CD4-positive, alpha-beta T cell treated with Interleukin-17A for 1 hour (primary cell): ENCODE measurements around the gene CHP2.
A peak's percentile ranks its signal among the peaks of the same experiment; 100 is the strongest.
"Not testable (repeated sequence)": the region's sequence is repeated elsewhere in the genome, so short reads cannot be mapped to it uniquely, and the experiment has no call there.

Experiments used
- DNase-seq: peaks from one replicate; pipeline ENCODE4 v3.0.0-alpha.2; 2020

CHP2 gene

DNA sequence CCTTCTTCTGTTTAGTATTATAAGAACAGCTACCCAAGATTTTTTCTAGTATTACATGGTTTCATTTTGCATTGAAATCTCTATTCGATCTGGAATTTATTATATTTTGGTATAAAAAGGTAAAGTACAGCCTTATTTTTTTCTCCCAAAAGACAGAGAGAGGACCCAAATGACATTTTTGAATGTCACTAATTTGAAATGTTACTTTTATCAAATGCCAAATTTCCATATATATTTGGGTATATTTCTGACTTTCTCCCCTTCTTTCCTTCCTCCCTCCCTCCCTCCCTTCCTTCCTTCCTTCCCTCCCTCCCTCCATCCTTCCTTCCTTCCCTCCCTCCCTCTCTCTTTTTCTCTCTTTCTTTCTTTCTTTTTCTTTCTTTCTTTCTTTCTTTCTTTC, 6.2 kb upstream of the CHP2 start:
- DNase-seq: no peak

DNA sequence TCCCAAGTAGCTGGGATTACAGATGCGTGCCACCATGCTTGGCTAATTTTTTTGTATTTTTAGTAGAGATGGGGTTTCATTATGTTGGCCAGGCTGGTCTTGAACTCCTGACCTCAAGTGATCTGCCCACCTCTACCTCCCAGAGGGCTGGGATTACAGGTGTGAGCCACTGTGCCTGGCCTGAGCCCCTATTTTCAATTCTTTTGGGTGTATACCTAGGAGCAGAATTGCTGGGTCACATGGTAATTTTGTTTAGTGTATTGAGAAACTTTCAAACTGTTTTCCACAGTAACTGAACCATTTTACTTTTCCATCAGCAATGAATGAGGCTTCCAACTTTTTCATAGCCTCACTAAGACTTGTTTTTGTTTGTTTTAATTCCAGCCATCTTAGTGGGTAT, 3.8 kb upstream of the CHP2 start:
- not testable (repeated sequence) for DNase-seq

DNA sequence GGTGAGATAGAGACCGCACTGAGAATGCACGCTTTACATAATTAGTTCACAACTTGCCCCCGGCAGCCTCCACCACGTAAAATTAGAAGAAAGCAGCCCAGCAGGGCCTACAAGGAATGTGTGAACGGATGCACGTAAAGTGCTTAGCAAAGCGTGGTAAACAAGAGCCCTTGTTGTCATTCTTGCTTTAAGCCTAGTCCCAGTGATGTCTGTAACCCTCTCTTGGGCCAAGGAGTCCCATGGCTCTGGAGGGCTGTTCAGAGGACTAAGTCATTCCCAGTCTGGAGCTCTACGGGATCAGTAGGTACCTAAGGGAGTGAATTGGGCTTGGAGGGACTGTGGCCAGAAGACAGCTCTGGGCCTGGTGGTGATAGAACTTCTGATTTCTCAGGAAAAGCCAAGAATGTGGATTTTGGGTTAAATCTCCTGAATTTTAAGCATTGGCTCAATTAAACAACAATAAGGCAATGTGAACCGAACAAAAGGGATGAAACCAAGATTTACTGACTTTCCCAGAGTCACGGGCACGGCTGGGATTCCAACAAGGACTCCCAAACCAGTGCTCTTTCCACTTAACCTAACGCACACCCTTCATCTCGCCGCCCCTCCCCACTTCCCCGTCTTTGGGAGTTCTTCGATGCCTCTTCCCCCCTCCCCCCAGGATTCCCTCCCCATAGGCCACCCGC, 775 bp upstream of the CHP2 start:
- DNase-seq: no peak

DNA sequence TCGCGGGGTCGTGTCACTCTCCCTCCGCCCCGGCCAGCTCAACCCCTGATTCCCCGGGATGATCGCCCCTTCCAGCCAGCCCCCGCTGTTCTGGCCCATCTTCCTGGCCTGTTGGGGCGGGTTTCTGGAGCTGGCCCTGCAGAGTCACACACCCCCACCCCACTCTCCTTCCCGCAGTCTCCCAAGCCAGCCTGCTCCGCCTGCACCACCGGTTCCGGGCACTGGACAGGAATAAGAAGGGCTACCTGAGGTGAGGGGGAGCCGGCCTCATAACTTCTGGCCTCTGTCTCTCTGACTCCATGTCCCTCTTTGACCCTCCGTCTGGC, 621 bp downstream of the CHP2 start:
- DNase-seq: no peak

DNA sequence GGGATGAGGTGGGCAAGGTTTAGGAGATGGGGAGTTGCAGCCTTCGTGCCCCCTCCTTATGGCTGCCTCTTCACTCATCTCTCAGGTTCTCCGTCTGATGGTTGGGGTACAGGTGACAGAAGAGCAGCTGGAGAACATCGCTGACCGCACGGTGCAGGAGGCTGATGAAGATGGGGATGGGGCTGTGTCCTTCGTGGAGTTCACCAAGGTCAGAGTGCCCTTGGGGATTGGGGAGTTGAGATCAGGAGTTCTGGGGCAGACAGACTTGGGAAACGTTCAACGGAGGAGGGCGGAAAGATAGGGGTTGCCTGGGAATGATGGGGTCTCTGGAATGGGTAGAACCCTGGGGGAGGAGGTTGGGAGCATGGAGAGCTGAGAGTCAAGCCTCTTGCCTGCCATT, 2.3 kb downstream of the CHP2 start:
- DNase-seq: no peak

DNA sequence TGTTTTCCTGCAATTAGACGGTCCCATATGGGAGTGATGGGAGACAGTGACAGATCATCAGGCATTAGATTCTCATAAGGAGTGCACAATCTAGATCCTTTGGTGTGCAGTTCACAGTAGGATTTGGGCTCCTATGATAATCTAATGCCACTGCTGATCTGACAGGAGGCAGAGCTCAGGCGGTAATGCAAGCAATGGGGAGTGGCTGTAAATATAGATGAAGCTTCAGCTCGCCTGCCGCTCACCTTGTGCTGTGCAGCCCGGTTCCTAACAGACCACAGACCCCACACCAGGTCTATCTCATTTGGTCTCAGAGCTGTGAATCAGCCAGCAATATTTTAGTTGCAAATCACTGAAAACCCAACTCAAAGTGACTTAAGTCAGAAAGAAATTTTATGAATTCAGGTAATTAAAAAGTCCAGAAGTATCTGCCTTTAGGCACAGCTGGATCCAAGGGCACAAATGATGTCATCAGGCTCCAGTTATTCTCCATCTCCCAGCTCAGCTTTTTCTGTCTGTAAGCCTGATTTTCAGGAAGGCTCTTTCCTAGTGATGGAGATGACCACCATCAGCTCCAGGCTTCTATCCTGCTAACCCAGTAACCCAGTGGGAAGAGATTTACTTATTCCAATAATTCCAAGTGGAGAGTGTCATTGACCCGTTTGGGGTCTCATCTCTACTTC, 3.3 kb downstream of the CHP2 start:
- DNase-seq: no peak

DNA sequence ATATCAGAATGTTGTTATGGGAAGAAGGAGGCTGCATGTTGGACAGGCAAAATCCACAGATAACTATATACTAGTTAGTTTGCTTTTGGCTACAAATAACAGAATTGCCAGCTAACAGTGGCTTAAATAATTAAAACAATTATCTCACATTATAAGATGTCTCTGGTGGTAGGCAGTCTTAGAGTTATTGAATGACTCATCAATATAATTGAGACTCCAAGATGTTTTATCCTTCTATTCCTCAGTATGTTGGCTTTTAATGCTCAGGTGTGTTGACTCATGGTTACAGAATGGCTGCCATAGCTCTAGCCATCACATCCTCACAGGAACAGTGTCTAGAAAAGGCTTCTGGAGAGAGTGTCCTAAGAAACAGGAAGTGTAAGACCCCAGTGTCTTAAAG, 11.1 kb downstream of the CHP2 start:
- no peak for DNase-seq

DNA sequence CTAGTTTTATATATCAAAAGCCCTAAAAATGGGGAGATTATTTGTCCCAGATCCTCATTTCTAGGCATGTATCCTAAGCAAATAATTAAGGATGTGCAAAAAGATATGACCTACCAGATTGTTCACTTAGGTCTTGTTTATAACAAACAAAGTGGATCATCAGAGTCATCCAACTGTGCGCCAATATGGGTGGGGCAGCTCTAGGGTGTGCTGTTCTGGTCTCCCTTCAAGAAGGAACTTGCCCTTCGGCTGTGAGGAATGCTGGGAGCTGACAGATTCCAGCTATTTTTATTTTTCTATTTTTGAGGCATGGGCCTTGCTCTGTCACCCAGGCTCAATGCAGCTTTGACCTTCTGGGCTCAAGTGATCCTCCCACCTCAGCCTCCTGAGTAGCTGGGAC, 13.8 kb downstream of the CHP2 start:
- DNase-seq: no peak

DNA sequence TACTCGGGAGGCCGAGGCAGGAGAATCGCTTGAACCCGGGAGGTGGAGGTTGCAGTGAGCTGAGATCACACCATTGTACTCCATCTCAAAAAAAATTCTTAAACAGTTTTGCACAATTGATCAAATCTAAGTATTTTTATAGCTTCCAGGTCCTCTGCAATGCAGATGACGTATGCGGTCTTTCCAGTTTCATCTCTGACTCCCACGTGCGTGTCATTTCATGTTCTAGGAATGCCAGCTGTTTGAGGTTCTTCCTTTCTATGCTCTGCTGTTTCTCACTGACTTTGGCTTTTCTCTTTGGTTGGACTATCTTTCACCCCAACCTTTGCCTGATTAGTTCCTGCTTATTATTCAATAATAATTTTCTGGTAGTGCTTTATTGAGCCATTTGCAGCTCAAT, 16.2 kb downstream of the CHP2 start:
- DNase-seq: no peak

DNA sequence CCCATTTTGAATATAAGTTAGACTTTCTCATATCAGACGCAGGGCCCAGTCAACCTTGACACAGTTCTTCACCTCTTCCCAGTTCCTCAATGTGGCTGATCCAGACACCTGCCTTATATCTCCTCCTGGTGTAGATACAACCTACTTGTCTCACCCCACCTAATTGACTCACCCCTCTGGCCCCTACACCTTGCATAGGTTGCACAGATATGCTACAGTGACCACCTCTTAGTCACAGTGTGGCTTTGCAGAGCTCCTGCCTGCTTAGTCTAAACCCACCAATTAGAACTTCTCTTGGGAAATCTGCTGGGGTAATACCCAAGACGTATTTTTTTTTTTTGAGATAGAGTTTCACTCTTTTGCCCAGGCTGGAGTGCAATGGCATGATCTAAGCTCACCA, 16.8 kb downstream of the CHP2 start:
- no peak for DNase-seq

DNA sequence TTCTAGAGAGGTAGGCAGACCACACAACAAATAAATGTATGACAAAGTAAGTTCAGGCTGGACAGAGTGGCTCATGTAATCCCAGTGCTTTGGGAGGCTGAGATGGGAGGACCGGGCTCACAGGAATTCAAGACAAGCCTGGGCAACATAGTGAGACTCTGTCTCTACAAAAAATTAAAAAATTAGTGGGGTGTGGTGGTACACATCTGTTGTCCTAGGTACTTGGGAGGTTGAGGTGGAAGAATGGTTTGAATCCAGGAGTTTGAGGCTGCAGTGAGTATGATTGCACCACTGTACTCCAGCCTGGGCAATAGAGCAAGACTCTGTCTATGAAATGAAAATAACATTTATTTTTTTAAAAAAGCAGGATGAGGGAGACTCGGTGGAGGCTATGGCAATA, 18.5 kb downstream of the CHP2 start:
- no peak for DNase-seq

DNA sequence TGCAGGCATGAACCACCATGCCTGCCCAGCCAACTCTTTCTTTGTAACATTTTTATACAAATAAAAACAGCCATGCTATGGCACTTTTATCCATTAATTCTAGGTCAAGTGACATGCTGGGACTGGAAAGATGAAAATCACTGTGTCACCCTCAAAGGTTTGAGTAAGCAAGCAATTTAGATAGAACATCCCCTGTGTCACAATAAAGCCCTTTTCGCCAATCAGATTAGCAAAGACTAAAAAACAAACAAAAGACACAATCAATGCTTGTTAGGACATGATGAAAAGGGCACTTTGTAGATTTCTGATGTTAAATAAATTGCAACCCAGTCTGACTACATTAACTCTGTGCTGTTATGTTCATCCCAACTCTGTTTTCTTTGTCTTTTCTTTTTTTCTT, 26.4 kb downstream of the CHP2 start:
- no peak for DNase-seq

DNA sequence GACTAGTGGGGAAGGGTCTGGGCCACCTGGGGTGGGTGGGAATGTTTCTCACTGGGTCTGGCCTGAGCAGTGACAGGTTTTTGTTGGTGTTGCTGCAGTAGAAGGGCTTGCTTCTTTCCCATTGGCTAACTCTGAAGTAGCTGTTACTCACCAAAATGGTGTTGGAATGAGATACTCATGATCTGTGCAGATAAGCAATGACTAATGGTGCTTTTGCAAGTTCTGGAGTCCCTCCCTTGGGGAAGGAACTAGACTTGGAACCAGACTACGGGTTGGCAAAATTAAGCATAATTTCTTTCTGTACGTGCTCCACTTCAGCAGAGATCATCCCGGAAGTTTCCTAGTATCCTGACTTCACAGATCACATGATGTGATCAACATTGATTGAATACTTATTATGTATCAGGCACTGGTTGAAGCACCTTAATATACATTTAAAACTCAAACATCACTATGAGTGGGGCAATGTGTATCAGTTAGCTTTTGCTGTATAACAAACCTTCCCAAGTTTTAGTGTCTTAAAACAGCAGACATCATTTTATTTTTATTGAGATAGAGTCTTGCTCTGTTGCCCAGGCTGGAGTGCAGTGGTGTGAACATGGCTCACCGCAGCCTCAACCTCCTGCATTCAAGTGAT, 30.1 kb downstream of the CHP2 start:
- no peak for DNase-seq

DNA sequence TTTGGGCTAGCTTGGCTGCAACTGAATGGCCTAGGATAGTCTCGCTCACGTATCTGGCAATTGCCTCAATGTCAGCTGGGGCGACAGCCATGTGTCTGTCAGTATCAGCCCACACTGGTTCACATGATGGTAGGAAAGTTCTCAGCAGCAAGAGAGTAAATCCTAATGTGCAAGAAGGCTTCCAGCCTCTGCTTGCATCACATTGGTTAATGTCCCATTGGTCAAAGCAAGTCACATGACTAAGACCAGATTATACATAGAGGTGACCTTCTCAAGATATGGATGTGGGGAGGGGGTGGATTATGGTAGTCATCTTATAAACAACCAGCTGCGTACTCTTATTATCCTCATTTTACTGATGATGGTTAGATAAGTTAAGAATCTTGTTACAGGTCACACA, 31.0 kb downstream of the CHP2 start:
- DNase-seq: no peak

DNA sequence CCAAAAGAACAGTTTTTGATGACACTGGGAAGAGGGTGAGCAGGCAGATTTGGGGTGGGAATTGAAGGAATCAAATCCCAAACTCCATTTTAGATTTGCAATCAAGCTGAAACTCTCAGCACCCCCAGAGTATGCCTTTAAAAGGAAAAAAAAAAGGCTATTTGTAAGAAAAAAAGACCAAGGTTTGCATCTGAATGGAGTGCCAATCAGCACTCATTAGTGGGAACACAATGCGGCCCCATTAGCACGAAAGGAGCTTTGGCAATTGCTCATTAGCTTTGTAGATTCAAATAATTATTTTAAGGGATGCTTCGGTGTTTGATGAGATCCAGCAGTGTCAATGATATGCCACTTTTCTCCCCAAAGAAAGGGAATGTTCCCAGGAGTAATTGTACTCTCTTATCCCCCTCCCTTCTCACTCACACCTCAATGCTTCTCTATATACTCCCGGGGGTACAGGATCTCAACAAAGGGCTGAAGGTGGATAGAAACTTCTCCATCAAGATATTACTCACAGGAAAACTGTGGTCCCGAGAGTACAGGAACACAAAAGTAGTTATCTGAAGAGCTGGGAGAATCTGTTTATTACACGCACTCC, 32.2 kb downstream of the CHP2 start:
- DNase-seq: no peak

DNA sequence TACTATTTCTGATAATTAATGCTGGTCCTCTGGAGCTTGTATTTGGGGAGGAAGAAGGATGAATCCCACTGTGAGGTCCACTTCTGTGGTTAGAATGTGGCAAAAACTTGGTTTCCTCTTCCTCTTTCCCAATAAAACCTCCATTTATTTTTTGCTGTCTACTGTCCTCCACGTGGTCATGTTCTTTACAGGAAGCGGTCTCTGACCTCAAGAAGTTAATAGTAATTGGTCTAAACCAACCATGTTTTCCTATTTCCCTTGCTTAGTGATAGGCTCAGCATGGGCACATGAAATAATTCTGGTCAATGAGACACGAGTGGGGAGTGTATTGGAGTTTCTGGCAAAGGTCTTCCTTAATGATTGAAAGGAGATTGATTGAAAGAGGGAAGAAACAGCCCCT, 33.9 kb downstream of the CHP2 start:
- no peak for DNase-seq

DNA sequence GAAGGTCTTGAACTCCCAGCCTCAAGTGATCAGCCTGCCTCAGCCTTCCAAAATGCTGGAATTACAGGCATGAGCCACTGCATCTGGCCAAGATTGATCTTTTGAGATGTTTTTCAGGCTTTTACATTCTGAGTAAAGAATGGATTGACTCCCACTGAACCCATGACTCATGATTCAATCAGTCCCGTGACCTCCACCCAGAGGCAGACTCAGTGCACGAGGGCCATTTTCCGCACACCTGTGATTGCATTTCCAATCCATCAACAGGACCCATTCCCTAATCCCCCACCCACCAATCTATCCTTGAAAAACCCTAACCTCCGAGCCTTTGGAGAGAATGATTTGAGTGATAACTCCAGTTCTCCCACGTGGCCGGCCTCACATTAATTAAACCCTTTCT, 40.6 kb downstream of the CHP2 start:
- DNase-seq: no peak

DNA sequence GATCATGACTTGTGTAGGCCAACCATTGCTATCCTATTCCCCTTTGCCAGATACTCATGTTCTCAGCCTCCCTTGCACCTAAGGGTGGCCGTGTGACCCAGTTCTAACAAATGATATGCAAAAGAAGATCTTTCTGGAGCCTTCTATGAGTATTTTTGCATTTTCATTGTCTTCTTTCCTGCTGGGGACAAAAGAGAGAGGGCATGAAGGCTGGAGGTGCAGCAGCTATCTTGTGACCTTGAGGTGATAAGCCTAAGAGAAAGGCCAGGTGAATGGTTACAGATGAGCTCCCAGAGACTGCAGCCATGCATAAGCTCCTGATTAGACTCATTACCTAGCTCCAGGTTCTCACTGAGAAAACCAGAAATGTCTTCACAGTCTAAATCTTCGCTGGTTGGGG, 42.1 kb downstream of the CHP2 start:
- DNase-seq: no peak

DNA sequence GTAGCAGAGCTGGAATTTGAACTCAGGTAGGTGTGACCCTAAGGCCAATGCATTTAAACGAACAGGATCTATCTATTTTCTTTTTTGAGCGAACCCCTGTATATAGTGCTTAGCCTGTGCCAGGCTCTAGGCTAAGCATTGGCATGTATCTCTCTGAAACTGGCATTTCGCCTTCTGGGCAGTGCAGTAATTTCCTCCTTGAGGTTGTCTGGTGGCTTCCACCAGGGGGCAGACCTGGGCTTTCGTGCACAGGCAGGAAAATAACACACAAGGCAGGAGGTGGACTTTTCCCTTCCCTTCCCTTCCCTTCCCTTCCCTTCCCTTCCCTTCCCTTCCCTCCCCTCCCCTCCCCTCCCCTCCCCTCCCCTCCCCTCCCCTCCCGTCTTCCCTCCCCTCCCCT, 46.6 kb downstream of the CHP2 start:
- DNase-seq: peak; percentile 78

DNA sequence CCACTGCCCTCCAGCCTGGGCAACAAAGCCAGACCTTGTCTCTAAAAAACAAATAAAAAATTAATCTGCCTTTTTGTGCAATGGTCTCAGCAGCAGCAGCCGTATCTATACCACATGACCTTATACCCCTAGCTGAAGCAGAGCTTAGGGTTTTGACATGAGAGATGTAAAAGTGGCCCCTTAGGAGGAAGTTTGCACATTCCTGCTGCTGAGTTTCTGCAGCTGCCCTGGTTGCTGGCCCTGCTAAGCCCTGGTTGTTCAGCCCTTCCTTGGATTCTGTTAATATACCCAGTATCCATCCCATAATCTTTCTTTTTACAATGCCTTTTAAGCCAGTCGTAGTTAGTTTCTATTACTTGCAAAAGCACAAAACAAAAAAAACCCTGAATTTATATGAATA, 48.0 kb downstream of the CHP2 start:
- no peak for DNase-seq

DNA sequence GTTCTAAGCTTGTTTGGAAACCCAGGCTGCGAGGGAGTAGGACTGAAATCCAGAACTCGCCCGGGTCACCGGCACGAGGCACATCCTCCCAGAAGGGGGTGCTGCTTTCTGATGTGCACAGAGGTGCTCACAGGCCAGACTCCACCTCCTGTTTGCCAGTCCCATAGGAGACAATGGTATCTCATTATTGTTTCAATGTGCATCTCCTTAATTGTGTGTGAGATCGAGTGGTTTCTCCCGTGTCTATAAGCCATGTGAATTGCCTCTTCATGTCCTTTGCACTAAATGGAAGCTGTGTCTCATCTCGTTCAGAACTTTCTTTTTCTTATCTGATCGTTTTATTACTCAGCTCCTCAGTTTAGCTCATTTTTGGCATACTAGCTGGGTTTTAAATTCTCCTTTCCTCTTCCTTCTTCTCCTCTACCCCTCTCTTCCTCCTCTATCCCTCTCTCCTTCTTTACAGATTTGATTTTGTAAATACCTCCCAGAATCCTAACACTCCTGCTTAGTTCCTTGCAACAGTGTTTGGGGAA, 48.8 kb downstream of the CHP2 start:
- peak; percentile 81 for DNase-seq

DNA sequence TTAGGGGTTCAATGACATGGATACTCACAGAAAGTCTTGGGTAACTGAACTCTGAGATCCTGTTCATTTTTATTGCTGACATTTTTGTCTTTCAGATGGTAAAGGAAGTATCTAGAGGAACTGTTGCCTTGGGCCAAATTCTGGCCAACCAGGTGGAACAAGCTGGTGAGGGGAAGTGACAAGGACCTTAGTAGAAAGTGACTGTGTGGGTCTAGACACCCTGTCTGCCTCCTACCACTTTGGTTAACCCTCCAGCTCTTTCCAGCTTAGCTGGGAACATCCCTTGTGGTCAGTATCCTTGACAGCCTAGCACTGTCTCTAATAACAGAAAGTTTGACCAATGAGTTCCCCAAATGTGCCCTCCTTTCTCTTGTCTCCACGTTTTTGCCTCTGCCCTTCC, 52.2 kb downstream of the CHP2 start:
- DNase-seq: peak; percentile 13
